Kidney (tissue), 14 donors: ENCODE results near the gene FMNL2. TPM values are rescaled to one million over a fixed set of nuclear protein-coding genes. Genes with fewer than 3 reads are reported as not detected.

Source experiments
- DNase-seq, 5 donors: peaks; one replicate each; pipeline ENCODE4 v3.0.0-alpha.2; 2013 to 2020
- FAIRE-seq: peaks from 2 replicates; lab custom pipeline; 2012; peaks lifted over from hg19 to GRCh38; lab: Jason Lieb, UNC
- H3K27ac ChIP-seq, 2 donors: one replicate each; pipeline ENCODE4 v1.7.0; 2013; ENCODE audit warnings: low read depth in 2 of 2, low read length in 2 of 2, inconsistent platforms in 1 of 2
- H3K27me3 ChIP-seq: one replicate; pipeline ENCODE4 v1.7.1; 2013; ENCODE audit warnings: low read length, inconsistent platforms; ENCODE audit not compliant: control insufficient read depth, insufficient read depth
- H3K36me3 ChIP-seq, 3 donors: one replicate each; pipeline versions ENCODE4 v1.7.0 to v1.7.1; 2013; ENCODE audit warnings: low read length in 3 of 3, control low read depth in 1 of 3, inconsistent platforms in 1 of 3; ENCODE audit not compliant: insufficient read depth in 3 of 3, control insufficient read depth in 2 of 3
- H3K4me1 ChIP-seq, 3 donors: one replicate each; pipeline versions ENCODE4 v1.7.0 to v1.7.1; 2013; ENCODE audit warnings: low read length in 3 of 3, inconsistent platforms in 1 of 3, low read depth in 1 of 3; ENCODE audit not compliant: control insufficient read depth in 2 of 3, insufficient read depth in 2 of 3
- H3K4me3 ChIP-seq, 3 donors: one replicate each; pipeline versions ENCODE4 v1.7.0 to v1.8.1; 2013; ENCODE audit warnings: low read length in 3 of 3, control low read depth in 1 of 3, inconsistent platforms in 1 of 3
- H3K9ac ChIP-seq, 3 donors: one replicate each; pipeline versions ENCODE4 v1.7.0 to v1.7.1; 2013; ENCODE audit warnings: low read length in 3 of 3, control low read depth in 1 of 3, inconsistent platforms in 1 of 3
- H3K9me3 ChIP-seq, 3 donors: one replicate each; pipeline versions ENCODE4 v1.7.0 to v1.7.1; 2013; ENCODE audit warnings: low read length in 3 of 3, control low read depth in 1 of 3, inconsistent platforms in 1 of 3; ENCODE audit not compliant: control insufficient read depth in 2 of 3, insufficient read depth in 1 of 3
- intact Hi-C: fragments of 100-400 bp; cut with DNase I; formaldehyde crosslinking; loops from one replicate; pipeline ENCODE4 v1.11.1; 2022
- polyA plus RNA-seq: library from polyadenylated mRNA; stranded (reverse); fragments of 350-450 nt; fragmentation: Illumina TruSeq; extraction: RNeasy Lipid Tissue Mini Kit (QIAGEN cat#74804); gene quantifications from one replicate; pipeline ENCODE4 v1.2.3, GENCODE V29; 2014; ENCODE audit warnings: low read depth, low replicate concordance; ENCODE audit not compliant: insufficient read depth
- total RNA-seq: library from RNA; stranded (reverse); fragmentation: NEBNext Ultra II Directional; extraction: Animal tissue kit (Norgen Biotek cat#: 25700); gene quantifications from one replicate; pipeline ENCODE4 v1.2.1, GENCODE V29; 2021
- TF ChIP-seq, protein P1 (sequence below): IDR thresholded peaks from 3 replicates; pipeline ENCODE4 v1.5.1; 2012; ENCODE audit warnings: mild to moderate bottlenecking, moderate library complexity, borderline replicate concordance; ENCODE audit not compliant: insufficient read depth; ENCODE audit errors: extremely low read depth
- donor health status: control.
- donor health status: control.
- donor health status: control.
- donor health status: control.
- donor health status: control.
- donor health status: DM: yes; HTN: yes; CAD: no.
- donor health status: Normal renal cell carcinoma (clear cell type).

The FMNL2 gene
- total and polyA plus RNA-seq, 2 donors from 2014 or later = 10.7 to 39.1 TPM

DNA sequence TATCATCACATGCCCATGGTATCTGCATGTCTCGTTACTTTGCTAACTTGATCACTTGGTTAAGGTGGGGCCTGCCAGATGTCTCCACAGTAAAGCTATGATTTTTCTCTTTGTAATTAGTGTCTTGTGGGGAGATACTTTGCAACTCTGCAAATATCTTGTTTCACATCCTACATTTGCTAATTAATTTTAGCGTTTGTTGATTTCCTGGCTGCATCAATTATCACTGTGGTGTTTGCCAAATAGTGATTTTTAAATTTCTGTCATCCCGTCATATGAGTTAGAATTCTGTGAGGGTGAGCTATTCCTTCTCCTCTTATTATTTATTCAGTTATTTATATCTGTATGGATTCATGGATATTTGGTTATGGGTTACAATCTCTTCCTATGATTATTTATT, 161.4 kb downstream of the FMNL2 start:
- Histone ChIP-seq H3K4me3 (no peak overlapping the region), H3K9ac (no peak overlapping the region), H3K4me1 (peaks cover 4 to 16% (median 7%) of the 10 kb centered on the region in 3 donors), H3K27ac (no peak overlapping the region), H3K9me3 (no peaks in the 10 kb centered on the region), H3K36me3 (no peaks in the 10 kb centered on the region), H3K27me3 (no peaks in the 10 kb centered on the region)
- DNase-seq (no peak), FAIRE-seq (no peak)
- TF ChIP-seq, protein P1, sequence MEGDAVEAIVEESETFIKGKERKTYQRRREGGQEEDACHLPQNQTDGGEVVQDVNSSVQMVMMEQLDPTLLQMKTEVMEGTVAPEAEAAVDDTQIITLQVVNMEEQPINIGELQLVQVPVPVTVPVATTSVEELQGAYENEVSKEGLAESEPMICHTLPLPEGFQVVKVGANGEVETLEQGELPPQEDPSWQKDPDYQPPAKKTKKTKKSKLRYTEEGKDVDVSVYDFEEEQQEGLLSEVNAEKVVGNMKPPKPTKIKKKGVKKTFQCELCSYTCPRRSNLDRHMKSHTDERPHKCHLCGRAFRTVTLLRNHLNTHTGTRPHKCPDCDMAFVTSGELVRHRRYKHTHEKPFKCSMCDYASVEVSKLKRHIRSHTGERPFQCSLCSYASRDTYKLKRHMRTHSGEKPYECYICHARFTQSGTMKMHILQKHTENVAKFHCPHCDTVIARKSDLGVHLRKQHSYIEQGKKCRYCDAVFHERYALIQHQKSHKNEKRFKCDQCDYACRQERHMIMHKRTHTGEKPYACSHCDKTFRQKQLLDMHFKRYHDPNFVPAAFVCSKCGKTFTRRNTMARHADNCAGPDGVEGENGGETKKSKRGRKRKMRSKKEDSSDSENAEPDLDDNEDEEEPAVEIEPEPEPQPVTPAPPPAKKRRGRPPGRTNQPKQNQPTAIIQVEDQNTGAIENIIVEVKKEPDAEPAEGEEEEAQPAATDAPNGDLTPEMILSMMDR = no peak
- intact Hi-C loops = no loop called here

DNA sequence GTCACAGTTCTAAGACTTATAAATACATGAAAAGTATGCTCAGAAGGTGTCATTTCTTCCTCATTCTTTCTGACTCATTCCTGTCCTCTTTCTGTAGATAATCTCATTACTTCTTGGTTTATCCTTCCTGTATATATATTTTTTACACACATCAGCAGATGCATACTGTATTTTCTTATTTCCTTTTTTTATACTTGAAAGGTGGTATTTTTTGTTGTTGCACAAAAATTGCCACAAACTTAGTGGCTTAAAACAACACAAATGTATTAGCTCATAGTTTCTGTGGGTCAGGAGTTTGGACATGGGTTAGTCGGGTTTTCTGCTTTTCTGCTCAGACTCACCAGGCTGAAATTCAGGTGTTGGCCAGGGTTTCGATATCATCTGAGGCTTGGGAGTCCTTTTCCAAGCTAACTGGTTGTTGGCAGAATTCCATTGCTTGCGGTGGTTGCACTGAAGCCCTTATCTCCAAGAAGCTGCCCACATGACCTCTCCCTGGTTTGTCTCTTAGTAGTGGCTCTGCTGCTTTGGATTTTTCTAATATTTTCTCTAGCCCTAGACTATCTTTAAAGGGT, 162.6 kb downstream of the FMNL2 start:
- no peak overlapping the region for H3K9ac ChIP-seq
- H3K4me3 ChIP-seq = no peak overlapping the region
- TF ChIP-seq, protein P1 = no peak
- no peaks in the 10 kb centered on the region for H3K9me3 ChIP-seq
- no peaks in the 10 kb centered on the region for H3K27me3 ChIP-seq
- peaks cover 4 to 16% (median 7%) of the 10 kb centered on the region in 3 donors for H3K4me1 ChIP-seq
- H3K27ac ChIP-seq = no peak overlapping the region
- no peak for FAIRE-seq
- intact Hi-C loops = no loop called here
- H3K36me3 ChIP-seq = no peaks in the 10 kb centered on the region
- DNase-seq = no peak

DNA sequence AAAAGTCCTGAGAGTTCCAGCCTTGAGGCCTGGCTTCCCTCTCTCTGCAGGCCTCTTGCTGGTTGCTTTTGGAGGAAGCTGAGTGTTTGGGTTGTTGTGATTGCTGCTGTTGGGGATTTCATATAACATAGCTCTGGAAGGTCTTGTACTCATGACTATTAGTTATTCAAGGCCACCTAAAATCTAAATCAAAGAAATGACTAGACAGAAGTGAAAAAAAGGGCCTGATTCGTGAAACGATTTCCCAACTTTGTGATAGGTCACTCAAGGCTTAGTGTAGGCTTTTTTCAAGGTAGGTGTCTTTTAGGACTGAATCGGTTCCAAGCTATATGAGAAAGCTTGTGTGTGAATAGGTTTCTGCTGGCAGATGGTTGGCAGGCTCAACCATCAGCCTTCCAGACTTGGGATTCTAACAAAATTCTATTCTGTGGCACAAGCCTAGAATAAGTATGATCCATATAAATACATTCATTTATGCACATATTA, 164.4 kb downstream of the FMNL2 start:
- no peak for DNase-seq
- Histone ChIP-seq H3K9ac (no peak overlapping the region), H3K27ac (peak overlapping the region in 1 of 2 donors; percentile 77), H3K9me3 (no peaks in the 10 kb centered on the region), H3K4me3 (no peak overlapping the region), H3K4me1 (peaks cover 0 to 16% (median 5%) of the 10 kb centered on the region in 3 donors), H3K27me3 (no peaks in the 10 kb centered on the region), H3K36me3 (no peaks in the 10 kb centered on the region)
- intact Hi-C loops = no loop called here
- no peak for FAIRE-seq
- TF ChIP-seq, protein P1 = no peak
